SKM-1 (cell line): ENCODE results near the gene VAMP4.
"Not testable (repeated sequence)": the region's sequence is repeated elsewhere in the genome, so short reads cannot be mapped to it uniquely, and the experiment has no call there.

Experiments
- DNase-seq: peaks from one replicate; lab custom pipeline; 2025; ENCODE audit not compliant: unreplicated experiment; lab: John Stamatoyannopoulos, UW

Gene VAMP4

GRCh38 chr1:171753182-171753581 lies 11.3 kb upstream of the VAMP4 start:
- no peak for DNase-seq

DNA sequence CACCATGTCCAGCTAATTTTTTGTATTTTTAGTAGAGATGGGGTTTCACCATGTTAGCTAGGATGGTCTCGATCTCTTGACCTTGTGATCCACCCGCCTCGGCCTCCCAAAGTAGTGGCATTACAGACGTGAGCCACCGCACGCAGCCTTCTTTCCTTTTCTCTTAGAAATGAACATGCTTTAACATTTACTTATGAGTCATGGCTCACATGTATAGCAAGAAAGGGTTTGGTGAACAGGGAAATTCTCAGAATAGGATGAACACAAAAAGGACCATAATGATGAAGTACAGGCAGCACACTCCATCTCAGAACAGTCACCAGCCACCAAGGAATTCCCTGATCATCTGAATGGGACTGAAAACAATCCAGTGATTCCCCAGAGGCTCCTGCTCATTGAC lies 9.4 kb upstream of the VAMP4 start:
- DNase-seq = no peak

- DNase-seq = no peak
Observed at GRCh38 chr1:171748651-171749050, 6.8 kb upstream of the VAMP4 start.

- peak; percentile 35 for DNase-seq
Observed at GRCh38 chr1:171744986-171745385, 3.1 kb upstream of the VAMP4 start.

DNA sequence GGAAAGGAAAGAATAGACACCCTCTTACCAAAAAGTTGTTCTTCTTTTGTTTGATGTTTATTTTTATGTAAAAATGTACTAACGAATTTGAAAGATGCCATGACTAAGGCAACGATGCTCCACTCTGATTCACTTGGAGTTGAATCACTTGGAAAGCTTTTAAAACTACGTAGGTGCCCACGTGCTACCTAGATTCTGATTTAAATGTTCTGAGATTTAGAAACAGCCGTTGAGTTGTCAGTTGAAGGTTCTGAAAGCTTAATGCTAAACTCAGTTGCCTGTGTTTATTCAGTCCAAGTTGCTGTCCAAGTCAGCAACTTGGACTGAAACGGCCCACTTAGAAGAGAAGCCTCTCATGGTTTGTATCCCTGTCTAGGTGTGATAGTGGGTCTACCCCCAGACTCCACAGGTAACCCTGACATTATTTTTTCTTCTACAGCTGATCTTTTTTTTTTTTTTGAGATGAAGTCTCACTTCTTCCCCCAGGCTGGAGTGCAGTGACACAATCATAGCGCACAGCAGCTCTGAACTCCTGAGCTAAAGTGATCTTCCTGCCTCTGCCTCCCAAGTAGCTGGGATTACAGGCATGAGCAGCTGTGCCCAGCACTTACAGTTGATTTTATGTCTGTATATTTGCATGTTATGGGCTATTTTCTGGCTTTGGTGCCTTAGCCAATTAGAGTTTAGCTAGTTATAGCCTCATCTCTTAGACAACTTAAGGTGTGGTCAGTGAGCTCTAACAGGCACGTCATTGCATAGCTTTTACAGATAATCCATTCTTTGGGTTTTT lies 1.4 kb upstream of the VAMP4 start:
- DNase-seq = no peak

- DNase-seq = no peak
Observed at GRCh38 chr1:171742577-171742922, 685 bp upstream of the VAMP4 start.

GRCh38 chr1:171740987-171741871 lies 636 bp downstream of the VAMP4 start:
- DNase-seq = peak; percentile 24

- DNase-seq = no peak
Observed at GRCh38 chr1:171740356-171740863, 1.5 kb downstream of the VAMP4 start.

- DNase-seq = no peak
Observed at GRCh38 chr1:171739656-171740055, 2.2 kb downstream of the VAMP4 start.

- no peak for DNase-seq
Observed at GRCh38 chr1:171738911-171739310, 3.0 kb downstream of the VAMP4 start.

DNA sequence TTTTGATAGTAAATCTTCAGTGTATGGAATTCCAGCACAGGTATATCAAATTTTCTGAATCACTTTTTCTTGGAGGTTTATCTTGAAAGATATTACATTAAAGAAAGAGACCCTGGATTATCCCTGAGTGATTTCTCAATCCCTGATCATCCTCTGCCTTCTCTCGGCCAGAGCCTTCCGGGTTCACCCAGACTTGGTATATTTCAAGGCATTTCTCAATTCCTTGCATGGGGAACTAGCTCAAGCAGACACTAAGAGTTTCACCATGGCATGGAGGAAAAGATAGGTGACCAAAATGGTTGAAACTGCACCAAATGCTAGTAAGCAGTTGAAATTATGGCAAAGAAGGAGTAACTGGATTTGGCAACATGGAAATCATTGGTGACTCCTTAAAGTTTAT lies 5.7 kb downstream of the VAMP4 start:
- DNase-seq = no peak

GRCh38 chr1:171730052-171730451 lies 11.8 kb downstream of the VAMP4 start:
- no peak for DNase-seq

DNA sequence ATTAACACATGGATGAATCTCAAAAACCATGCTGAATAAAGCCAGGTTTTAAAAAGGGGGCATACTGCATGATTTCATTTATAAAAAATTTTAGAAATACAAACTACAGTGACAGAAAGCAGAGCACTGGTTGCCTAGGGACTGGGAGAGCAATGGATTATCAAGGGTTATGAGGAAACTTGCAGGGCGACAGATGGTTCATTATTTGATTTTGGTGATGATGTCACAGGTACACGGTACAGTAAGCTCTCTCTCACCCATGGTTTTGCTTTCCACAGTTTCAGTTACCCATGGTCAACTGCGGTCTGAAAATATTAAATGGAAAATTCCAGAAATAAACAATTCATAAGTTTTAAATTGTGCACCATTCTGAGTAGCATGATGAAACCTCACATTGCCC lies 14.1 kb downstream of the VAMP4 start:
- no peak for DNase-seq

DNA sequence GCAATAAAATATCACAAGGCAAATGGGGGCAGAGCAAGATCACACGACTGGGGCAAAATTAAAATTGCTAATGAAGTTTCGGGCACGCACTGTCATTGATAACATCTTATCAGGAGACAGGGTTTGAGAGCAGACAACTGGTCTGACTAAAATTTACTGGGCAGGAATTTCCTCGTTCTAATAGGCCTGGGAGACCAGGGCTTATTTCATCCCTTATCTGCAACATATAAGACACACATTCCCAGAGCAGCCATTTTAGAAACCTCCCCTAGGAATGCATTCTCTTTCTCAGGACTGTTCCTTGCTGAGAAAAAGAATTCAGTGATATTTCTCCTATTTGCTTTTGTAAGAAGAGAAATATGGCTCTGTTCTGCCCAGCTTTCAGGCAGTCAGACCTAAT lies 18.7 kb downstream of the VAMP4 start:
- not testable (repeated sequence) for DNase-seq

DNA sequence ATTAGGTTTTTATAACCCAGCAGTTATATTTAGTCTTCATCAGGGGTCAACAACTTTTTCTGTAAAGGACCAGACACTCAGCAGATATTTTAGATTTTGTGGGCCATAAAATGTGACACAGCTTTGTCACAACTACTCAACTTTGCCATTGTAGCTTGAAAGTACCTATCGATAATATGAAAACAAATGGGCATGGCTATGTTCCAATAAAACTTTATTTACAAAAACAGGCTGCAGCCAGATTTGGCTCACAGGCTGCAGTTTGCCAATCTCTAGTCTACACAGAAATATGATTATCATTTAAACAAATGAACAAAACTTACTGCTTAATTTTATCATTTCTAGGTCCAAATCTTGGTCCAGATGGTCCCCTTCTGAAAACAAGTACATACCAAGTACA lies 23.0 kb downstream of the VAMP4 start:
- no peak for DNase-seq

GRCh38 chr1:171718216-171718615 lies 23.6 kb downstream of the VAMP4 start:
- DNase-seq = no peak

GRCh38 chr1:171717062-171717718 lies 24.7 kb downstream of the VAMP4 start:
- DNase-seq = no peak

DNA sequence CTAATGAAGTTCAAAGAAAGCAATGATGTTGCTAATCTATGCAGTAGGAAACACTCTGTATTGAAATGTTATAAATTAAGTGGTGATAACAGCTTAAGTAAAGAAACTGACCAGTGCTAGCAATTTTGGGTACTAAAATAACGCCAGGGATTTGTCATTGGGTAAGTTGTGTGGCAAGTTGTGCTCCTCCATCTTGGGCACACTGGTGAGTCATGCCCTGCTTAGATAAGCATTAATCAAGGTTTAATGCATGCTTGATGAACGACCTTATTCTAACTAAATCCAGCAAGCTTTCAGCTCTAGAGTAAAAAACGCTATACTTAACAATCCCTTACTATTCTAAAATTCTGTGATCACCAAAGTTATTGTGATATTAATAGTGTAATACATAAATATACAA lies 25.2 kb downstream of the VAMP4 start:
- no peak for DNase-seq

GRCh38 chr1:171715813-171716251 lies 26.0 kb downstream of the VAMP4 start:
- DNase-seq = no peak

GRCh38 chr1:171712341-171712740 lies 29.5 kb downstream of the VAMP4 start:
- DNase-seq = no peak

DNA sequence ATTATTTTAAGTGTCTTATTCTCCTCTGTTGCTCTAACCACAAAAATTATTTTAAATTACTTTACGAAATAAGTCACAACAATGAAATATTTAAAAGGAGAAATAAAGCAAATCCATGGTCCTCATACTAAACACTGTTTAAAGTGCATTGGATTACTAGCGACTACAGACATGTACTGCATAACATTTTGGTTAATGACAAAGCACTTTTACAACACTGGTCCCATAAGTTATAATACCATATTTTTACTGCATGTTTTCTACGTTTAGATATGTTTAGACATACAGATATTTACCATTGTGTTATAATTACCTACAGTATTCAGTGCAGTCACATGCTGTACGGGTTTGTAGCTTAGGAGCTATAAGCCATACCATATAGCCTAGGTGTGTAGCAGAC lies 30.2 kb downstream of the VAMP4 start:
- DNase-seq = no peak

GRCh38 chr1:171707583-171707982 lies 34.3 kb downstream of the VAMP4 start:
- no peak for DNase-seq
